ENCODE results near the gene ZMIZ1.

Gene ZMIZ1

DNA sequence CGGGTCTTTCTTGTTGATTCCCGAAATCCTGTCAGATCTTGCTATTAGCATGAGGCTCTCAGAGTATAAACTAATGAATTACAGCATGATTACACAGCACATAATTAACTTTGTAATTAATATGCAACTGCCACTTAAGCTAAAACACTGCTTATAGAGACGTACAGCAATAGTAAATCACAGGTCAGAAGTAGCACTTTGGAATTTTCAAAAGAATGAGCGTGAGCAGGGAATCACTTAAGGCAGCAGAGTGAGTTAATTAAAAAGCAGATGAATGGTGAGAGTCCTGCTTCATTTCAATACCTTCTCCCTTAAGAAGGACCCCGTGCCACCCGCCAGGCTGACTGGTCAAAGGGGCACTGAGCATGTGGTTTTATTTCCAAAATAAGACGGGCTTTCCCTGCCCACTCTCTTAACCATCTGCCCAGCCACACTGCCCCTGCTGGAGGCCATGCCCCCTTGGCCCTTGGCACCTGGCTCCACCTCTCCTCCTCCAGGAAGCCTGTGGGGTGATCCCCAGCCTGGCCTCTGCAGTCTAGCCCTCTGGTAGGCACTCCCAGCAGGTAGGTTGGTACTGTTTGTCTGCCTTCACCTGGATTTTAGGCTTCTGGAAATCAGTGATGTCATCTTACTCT, 117.8 kb downstream of the ZMIZ1 start:
- no peak for DNase-seq (ENCODE audit: low read depth)
- H3K4me3 ChIP-seq (ENCODE audit: low read depth, low read length) = no peak overlapping the region

DNA sequence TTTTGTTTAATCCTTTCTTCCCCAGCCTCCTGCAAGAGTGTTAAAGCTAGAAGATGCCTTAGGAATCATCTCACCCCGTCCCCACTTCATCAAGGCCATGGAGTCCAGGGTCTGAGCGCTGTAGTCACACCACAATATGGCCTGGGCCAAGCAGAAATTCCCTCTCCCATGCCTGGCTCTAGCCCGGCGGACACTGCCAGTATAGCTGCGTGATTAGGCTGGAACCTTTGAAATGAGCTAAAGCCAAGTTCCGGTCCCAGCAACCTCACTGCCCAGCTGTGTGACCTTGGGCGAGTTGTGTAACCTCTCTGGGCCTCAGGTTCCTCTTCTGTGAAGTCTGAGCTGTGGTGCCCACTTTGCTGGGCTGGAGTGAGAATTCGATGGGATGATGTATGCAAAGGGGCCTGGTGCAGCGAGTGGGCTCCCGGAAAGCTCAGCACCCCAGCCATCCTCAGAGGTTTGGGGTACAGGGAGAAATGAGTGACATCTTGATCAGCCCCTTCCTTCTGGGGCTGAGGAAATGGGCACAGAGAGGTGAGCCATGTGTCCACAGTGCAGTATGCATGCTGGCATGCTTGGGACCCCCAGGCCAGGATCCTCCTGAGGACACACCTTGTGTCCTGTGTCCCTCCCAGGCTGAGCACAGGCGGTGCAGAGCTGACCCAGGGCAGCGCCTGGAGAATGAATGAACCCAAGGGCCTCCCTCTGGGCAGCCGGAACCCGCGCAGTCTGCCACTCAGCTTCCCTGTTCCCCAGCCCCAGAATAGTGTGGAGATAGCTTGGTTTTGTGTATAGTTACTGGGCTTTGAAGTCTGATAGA, 118.6 kb downstream of the ZMIZ1 start:
- no peak overlapping the region for H3K4me3 ChIP-seq (ENCODE audit: low read depth, low read length)
- DNase-seq (ENCODE audit: low read depth) = no peak

DNA sequence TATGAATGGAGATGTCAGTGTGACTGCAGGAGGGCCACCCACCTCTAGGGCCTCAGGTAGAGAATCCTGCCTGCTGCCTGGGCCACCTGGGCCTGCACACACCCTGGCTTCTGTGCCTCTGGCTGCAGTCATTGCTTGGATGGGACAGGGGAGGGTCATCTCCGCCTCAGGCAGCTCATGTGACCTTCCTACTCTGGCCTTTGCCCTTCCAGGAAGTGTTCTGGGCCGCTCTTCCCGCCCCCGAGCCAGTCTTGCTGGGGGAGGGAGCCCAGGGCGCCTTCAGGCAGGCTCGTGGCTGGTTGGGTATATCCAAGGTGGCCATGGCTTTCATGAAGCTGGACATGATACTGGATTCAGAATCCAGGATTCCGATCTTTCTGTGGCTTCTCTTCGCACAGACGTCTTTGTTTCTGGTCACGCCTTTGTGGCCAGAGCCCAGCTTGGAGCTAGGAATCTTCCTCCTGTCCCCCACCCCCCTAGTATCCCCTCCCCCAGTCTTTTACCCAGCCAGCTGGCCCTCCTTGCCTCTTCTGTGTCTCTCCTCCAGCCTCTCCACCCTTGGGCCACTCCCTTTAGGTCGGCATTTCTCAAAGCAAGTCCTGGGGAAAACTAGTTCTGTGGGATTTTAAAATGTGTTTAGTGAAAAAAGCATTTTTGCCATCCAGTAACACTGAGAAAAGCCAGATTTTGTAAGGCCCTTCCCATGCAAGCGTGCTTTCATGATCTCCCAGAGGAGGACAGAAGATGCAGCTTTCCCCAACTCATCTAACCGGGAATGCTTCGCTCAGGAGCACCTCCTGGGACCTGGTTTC, 119.6 kb downstream of the ZMIZ1 start:
- no peak overlapping the region for H3K4me3 ChIP-seq (ENCODE audit: low read depth, low read length)
- no peak for DNase-seq (ENCODE audit: low read depth)

DNA sequence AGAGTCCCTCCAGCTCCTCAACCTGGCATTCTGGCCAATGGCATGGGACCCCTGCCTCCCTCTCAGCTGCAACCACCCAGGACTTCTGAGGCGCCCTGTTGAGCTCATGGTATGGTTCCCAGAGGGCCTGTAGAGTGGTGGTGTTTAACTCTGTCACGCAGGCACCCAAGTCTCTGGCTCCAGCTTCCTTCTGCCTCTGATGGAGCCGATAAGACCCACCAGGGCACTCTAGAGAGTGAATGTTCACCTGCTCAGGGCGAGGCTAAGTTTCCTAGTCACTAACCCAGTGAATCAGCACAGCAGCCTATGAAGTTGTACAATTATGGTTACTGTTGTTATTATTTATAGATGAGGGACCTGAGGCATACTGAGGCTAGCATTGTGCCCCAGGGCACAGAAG, 120.4 kb downstream of the ZMIZ1 start:
- no peak for DNase-seq (ENCODE audit: low read depth)

DNA sequence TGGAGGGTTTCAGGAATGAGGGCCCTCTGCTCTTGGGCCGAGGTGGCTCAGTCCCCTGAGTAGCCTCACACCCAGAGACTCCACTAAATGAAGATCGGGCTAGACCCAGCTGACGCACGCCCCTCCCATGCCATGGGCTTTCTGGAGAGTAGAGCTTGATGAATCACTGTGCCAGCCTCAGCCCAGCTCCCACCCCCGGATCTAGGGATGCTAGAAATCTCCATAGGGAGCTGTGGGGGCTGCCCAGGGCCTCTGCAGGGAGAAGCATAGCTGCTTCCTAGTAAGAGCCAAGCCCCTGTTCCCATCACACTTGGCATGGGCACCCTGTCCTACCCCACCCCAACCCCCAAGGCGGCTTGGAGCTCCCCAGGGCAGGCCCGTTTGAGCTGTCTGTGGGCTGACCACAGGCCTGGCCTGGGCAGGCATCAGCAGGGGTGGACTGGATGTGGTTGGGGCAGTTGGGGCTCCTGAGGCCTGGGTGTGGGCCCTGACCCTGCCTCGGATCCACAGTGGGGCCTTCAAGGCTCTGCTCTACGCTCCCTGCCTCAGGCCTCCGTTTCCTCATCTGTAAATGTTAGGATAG, 121.2 kb downstream of the ZMIZ1 start:
- no peak for DNase-seq (ENCODE audit: low read depth)
- no peak overlapping the region for H3K4me3 ChIP-seq (ENCODE audit: low read depth, low read length)

More for the DNA sequence above, 120.4 kb downstream of the ZMIZ1 start:
- H3K4me3 ChIP-seq (ENCODE audit: low read depth, low read length) = no peak overlapping the region

DNA sequence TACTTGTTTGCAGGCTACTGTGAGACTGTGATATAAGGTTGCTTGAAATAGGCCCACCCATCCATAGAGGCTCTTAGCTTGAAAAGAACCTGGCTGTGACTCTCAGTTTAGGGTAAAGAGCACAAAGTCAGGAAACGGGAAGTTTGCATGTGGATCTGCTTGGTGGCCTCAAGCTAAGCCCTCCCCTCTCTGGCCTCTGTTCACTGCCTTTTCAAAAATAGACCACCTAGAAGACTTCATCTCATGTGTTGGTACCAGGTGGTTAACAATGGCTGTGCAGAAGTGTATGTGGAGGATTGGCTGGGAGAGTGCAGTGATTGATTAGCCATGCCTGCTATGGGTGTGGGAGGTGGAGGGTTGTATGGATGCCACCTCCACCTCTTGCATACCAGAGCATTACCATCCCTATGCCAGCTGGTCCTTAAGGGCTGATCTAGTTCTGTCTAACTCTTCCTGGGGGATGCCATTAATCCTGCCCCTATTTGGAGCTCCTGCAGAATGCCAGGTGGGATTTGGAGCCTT, 122.0 kb downstream of the ZMIZ1 start:
- DNase-seq (ENCODE audit: low read depth) = no peak
- H3K4me3 ChIP-seq (ENCODE audit: low read depth, low read length) = no peak overlapping the region

DNA sequence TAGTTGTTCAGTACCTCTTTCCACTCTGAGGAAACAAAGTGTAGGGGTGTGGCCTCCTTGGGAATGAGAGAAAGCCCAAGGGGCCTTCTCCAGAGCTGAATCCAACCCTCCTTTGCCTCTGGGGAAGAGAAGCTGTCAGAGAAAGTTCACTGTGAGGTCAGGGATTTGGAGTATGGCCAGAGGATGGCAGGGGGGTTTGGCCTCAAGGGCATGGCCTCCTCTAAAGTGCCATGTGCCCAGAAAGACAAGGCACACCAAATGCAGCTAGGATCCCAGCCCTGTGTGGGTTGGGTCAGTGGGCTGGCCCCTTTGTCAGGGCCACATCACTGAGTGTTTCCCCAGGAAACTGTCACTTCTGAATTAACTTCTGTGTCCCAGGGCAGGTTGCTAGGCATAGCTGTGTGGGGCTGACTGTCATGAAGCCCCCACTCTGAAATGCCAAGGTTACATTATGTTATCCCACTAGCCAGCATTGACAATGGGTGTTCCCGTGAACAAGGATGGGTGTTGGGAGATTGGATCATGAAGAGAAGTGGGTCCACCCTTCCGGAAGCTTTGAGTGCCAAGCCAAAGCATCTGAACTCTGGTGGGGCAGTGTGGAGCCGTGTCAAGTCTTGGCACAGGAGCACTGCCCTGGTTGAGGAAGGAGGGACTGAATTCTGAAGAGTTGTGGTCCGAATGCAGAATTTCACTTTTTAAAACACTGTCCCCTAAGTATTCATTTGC, 123.3 kb downstream of the ZMIZ1 start:
- no peak overlapping the region for H3K4me3 ChIP-seq (ENCODE audit: low read depth, low read length)
- no peak for DNase-seq (ENCODE audit: low read depth)

DNA sequence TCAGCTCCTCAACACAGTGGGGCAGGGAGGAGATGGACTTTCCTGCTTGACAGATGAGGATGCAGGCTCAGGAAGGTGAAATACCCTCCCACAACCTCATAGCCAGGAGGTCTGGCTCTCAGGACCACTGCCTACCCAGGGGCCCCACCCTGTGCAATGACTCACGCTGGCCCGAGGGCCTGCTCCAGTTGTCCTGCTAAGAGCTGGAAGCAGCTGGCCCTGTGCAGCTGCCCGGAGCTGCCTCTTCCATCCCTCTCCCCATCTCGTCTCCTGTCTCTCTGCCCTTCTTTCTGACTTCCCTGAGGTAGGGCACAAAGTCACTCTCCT, 123.9 kb downstream of the ZMIZ1 start:
- H3K4me3 ChIP-seq (ENCODE audit: low read depth, low read length) = no peak overlapping the region
- DNase-seq (ENCODE audit: low read depth) = no peak

DNA sequence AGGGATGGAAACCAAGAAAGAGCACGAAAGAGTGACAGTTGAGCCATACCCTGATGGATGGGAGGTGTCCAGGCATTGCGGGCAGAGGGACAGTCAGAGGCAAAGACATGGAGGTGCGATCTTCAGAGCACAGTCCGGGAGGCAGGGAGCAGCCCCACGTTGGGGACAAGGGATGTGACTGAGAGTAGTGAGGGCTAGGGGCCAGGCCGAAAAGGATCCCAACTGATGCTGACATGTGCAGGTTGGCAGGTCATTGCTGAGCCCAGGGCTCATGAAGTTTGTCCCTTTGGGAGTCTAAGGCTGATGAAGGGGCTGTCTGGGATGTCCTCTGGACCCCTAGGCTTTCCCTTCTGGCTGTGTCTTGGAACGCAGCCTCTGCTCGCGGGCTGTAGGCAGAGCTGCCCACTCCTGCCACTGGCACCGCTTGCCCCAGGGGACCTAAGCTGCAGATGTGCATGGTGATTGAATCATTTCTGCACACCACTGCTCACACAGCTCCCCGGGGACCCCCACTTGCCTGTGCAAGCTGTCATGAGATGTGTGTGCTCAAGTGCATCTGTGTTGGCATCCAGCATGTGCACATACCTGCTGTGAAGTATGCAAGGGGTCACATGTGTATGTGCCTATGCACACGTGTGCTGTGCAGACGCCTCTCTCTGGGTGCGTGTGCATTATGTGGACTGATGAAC, 125.1 kb downstream of the ZMIZ1 start:
- no peak for DNase-seq (ENCODE audit: low read depth)
- no peak overlapping the region for H3K4me3 ChIP-seq (ENCODE audit: low read depth, low read length)

DNA sequence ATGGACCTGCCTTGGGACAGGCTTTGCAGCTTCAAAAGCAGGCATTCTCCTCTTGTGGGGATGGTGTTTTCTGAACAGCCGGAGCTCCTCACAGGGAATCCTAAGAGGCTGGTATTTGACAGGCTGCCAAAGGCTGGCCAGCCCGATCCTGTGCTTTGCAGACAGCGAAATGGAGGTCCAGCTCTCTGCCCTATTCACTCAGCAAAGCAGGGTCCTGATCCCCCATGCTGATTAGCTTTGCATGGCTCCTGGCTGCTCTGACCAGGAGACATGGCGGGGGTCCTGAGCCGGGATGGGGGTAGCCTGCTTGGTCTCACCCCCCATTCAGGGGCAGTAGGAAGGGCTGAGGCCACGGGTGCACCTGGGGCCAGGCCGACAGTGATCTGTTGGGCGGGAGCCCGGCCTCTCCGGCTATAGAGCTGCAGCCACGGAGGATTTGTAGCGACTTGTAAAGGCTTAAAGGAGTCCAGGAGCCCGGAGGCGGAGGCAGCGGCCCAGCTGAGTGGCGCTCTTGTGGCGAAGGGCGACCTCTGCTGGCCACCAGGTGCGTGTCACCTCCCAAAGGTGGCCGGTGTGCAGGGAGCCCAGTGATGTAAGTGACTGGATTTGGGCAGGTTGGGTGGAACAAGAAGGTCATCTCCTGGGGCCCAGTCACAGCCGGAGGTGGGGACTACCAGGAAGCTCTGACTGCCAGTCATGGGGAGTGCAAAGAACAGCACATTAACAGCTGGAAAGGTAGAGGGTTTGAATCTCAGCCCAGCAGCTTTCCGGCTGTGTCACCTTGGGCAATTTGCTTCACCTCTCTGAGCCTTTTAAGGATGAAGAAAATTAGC, 126.5 kb downstream of the ZMIZ1 start:
- no peak for DNase-seq (ENCODE audit: low read depth)
- H3K4me3 ChIP-seq (ENCODE audit: low read depth, low read length) = no peak overlapping the region

DNA sequence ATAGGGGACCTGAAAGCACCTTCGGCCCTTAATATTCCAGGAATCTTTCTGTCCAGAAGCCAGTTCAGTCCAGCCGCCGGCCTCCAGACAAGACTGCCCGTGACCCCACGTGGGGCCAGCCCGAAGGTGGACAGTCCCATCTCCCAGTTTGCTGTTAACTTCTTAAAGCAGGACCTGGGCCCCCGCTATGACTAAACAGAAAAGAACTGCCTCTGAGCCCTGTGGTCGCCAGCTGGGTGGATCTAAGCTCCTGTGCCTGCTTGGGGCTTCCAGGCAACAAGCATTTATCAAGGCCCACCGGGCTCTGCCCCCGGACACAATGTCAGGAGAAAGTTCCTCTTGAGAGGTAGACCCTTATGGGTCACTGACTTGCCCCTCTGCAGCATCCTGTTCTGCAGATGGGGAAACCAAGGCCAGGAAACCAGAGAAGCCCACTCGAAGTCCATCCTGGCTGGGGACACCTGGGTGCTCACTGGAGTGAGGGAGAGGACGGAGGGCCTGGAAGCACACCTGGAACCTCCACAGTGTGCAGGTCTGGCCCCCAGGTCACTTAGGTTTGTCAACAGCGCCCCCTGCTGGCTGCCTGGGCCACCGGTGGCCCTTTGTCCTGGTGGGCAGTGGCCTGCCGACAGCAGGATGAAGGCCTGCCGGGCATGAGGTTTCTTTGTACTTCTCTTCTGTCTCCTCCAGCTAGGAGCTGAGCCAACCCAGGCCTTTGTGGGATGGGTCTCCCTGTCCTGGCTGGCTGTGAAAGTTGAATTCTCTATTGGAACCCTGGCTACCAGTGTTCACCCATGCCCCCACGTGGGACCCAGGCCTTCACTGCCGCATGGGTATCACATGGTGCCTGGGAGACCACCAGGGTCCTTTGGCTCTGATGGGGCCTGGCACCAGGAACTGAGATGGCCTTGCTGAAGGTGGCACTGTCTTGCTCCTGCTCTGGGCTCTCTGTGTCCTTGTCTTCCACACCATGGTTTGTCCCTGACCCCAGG, 128.0 kb downstream of the ZMIZ1 start:
- no peak for DNase-seq (ENCODE audit: low read depth)
- no peak overlapping the region for H3K4me3 ChIP-seq (ENCODE audit: low read depth, low read length)

DNA sequence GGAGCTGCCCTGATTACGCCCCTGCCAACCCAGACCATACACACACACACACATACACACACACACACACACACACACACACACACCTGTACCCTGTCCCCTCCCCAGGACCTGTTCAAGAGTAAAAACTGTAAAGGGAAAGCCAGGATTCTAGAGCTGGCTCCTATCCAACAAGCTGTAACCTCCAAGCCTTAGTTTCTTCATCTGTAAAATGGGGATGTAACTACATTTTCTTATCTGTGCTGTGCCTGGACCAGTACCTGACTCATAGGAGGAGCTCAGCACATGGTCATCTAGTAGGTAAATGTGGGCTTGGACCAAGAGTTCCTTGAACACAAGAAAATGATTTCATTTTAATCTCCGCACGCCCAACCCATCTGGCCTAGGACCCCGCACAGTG, 128.8 kb downstream of the ZMIZ1 start:
- no peak overlapping the region for H3K4me3 ChIP-seq (ENCODE audit: low read depth, low read length)
- no peak for DNase-seq (ENCODE audit: low read depth)

DNA sequence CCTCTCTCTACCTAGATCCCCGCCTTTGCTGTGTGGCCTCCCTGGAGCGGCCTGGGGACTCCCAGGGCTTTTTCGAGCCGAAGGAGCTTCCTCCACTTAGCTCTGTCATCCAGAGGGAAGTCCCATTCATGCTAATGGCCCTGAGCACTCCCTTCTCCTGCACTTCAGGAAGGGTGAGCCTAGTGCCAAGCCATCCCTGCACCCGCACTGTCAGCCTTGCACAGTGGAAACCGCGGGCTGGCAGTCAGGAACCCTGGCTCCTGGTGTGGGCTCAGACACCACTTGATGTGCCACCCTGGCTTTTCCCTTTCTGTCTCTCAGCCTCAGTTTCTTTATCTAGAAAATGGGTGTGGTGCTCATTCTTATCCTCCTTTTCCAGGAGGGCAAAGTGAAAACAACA, 131.6 kb downstream of the ZMIZ1 start:
- H3K4me3 ChIP-seq (ENCODE audit: low read depth, low read length) = no peak overlapping the region
- no peak for DNase-seq (ENCODE audit: low read depth)

DNA sequence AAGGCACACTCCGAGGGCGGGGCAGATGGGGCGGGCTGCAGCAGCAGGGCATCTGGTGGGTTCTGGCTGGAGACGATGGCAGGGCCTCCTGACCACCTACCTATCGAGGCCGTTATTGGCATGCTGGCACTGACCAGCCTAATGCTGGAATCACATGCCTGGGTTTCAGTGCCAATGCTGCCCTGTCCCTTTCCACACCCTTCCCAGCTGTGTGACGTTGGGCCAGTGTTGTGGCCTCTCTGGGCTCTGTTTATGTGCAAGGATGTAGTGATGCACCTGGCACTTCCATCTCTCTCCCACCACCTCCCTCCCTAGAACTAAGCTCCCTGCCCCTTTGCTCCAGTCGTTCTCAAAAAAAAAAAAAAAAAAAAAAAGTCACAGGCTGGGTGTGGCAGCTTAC, 132.9 kb downstream of the ZMIZ1 start:
- no peak overlapping the region for H3K4me3 ChIP-seq (ENCODE audit: low read depth, low read length)
- DNase-seq (ENCODE audit: low read depth) = no peak

DNA sequence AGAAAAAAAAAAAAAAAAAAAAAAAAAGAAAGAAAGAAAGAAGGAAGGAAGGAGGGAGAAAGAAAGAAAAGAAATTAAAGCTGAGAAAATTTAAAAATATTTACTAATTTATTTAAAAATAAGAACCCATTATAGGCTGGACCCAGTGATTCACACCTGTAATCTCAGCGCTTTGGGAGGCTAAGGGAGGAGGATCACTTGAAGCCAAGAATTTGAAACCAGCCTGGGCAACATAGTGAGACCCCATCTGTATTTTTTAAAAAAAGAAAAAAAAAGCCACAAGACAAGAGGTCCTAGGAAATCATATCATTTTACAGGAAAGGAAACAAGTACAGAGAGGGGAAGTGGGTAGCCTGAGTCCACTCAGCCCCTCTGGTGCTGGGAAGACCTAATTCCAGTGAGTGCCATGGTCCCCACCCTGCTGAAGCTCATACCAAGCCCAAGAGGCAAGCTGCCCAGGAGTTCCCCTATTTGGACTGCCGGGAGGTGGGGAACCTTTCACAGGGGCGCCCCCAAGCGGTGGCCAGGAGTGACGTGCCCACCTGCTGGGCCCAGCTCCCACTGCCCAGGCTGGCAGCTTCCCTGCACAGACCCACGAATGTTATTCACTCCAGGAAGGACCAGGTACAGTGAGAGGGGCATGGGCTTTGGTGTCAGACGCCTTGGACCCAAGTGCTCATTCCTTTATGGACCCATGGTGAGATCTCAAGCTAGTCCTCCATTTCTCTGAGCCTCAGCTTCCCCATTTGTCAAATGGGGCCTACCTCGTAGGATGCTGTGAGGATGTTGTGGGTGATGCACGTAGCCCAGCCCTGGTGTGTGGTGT, 133.6 kb downstream of the ZMIZ1 start:
- no peak overlapping the region for H3K4me3 ChIP-seq (ENCODE audit: low read depth, low read length)
- no peak for DNase-seq (ENCODE audit: low read depth)

DNA sequence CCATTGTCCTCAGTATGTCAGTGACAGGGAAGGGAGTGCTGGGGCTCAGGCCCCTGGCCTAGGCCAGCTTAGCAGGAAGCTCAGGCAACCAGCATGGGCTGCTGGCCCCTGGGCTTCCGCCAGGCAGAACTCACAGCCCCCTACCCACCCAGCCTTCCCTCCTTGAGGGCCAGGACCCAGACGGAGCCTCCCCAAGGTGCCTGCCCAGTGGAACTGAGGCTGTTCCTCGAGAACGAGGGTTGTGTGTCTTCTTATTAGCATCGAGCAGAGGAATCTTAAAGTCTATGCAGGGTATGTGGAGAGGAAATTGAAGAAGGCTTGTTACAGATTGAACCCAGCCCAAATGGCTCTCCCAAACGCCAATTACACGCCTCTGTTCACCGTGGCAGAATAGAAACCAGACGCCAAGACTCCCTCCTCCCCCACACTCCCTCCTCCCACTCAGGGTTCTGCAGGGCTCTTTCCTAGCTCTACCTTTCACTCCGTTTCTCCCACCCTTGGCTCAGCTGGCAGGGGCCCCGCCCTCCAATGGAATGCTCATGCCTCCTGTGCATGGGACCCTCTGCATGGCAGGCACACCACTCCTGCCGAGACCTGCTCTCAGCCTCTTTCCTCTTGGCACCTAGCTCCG, 134.4 kb downstream of the ZMIZ1 start:
- DNase-seq (ENCODE audit: low read depth) = no peak
- H3K4me3 ChIP-seq (ENCODE audit: low read depth, low read length) = no peak overlapping the region
